ENCODE results near the gene LITAFD.
"Not testable (repeated sequence)": the region's sequence is repeated elsewhere in the genome, so short reads cannot be mapped to it uniquely, and the experiment has no call there.

The LITAFD gene

GRCh38 chr16:8894736-8895334 lies 12.7 kb downstream of the LITAFD start:
- DNase-seq = no peak

DNA sequence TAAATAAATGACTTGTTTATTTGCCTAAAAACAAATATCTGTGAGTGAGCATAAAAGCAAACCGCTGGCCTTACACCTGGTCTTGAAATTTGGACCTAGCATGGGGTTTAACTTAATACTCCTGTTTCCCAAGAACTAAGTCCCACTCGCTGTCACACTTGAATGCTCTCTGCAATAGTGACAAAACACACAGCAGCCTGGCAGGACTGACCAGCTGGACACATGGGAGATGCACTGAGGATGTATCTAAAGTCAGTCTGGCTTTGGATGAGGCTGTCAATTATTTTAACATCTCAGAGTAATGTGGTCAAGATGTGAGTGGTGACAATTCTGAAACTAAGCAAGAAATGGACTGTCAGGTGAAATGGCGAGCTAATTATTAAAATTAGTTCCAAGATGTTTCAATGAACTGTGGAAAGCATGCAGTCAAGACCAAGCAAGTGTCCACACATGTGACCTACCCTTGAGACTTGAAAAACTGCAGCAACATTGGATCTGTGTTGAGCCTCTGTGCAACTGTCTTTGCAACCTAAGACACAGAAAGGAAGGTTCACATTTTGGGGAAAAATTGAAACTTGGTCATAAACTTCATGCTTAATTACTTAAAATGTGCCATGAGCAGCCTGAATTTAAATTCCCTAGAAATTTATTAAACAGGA lies 16.6 kb downstream of the LITAFD start:
- no peak for DNase-seq

DNA sequence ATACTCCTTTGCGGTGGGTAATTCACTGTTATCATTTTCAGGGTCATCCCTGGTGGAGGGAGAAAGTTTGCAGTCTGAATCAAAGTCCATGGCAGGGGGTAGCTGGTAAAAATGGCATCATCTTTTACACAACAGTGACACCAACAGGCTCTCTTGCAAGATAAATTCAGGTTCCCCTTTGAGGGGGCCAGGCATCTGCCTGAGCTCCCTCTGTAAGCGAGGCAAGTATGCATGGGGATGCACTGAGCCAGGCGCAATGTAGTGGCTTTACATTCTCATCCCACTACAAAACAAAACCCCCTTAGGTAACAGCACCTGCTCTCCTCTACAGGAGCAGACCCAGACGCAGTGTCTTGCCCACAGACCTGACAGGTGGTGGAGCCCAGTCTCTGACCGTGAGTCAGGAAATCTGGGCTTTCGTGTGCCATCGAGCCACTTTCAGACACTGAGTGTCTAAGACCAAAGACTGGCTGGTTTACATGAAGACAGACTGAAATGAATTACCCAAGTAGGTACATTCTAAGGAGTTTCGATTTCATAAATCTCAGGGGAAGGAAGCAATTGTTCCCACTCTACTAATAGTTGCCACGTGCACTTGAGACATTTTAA lies 17.7 kb downstream of the LITAFD start:
- no peak for DNase-seq

- DNase-seq = no peak
These were observed 18.2 kb downstream of the LITAFD start for GRCh38 chr16:8900343-8900742.

DNA sequence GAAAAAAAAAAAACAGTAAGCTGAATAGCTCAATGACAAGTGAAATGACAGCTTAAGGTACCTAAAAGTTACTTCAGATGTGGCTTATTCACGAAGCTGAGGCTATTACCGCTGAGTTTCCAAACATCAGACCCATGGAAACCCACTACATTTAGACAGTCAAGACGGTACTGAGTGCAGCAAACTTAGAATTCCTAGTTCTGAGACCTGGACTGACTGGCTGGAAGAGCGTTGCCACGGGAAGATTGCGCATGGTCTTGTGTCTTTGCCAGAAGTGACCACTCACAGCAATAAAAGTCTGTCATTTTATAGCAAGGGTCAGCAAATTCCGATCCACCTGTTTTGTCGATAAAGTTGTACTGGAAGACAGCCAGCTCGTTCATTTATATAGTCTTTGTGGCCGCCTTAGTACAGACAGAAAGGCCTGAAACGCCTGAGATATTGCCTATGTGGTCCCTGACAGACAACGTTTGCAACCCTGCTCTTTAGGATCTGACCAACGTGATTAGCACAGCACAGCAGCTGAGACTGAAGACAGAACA lies 19.2 kb downstream of the LITAFD start:
- no peak for DNase-seq

DNA sequence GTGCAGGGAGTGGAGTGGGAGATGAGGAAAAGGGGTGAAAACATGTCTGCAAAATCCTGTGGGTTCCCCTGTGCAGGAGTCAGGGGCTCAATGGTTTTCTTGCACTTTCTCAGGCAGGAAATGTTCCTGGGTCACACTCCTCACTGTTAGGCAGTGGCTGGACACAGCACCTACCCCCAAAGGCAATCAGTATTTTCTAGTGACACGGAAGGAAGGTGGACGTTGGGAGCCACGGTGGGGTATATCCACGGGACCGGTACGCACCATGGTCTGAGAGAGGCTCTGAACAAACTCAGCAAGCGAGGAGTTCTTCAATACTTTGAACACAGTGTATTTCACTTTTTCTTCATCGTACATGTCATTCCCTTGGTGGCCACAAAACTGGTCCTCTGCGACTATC lies 20.9 kb downstream of the LITAFD start:
- no peak for DNase-seq

DNA sequence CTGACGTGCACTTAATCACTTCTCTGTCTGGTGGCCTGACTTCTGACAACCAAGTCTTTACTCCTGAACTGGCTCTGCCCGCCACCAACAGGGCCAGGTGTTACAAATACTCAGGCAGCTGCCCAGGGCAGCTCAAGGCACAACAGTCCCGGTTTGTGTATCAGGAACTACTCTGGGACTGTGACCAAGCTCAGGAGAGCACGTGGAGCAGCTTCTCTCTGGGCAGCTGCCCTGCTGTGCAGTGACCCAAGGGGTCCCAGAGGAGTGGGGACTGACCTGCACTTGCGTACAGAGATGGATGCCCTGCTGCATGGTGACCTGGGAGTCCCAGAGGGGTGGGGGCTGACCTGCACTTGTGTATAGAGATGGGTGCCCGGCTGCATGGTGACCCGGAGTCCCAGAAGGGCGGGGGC lies 21.9 kb downstream of the LITAFD start:
- DNase-seq = no peak

GRCh38 chr16:8905168-8905762 lies 23.1 kb downstream of the LITAFD start:
- no peak for DNase-seq

- DNase-seq = no peak
These were observed 23.8 kb downstream of the LITAFD start for GRCh38 chr16:8905795-8906591.

GRCh38 chr16:8907096-8907495 lies 24.9 kb downstream of the LITAFD start:
- DNase-seq = no peak

DNA sequence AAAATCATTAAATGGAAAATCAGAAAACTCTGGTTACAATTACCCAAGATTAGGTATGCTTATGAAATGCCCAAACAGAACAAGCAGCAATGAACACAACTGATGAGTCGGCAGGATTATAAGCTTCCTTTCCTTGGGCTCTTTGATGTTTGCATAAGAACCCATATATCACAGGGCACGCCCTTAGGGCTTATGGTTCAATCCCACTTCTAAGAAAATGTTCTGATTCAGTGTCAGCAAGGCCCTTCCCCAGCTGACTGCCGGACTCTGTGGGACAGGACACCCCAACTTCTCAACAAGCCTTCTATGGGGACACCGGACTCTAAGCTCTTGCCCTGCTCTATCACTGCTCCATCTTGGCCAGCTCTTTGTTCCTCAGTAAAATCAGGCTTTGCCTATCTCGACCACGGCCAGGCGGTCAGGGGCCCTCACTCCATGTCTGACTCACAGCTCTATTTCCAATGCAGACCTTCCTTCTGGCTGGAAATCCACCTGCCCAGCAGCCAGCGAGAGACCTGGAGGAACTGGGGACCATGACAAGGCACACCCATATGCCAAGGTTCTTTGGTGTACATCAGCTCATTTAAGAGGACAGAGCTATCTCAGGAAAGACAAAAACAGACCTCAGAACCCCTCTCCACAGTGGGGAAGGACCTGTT lies 26.8 kb downstream of the LITAFD start:
- no peak for DNase-seq

- no peak for DNase-seq
These were observed 28.7 kb downstream of the LITAFD start for GRCh38 chr16:8910811-8911210.

DNA sequence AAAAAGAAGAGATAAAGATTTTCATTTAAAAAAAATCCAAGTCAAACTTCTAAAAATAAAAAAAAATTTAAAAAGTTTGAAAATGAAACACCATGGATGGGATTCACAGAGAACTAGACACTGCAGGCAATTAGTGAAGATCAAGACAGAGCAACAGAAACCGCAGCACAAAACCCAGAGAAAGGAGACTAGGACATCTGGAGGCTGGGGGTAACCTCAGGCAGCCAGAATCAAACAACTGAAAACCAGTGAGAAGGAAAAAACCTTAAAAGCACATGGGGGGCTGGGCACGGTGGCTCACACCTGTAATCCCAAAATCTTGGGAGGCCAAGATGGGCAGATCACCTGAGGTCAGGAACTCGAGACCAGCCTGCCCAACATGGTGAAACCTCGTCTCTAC lies 30.6 kb downstream of the LITAFD start:
- no peak for DNase-seq

DNA sequence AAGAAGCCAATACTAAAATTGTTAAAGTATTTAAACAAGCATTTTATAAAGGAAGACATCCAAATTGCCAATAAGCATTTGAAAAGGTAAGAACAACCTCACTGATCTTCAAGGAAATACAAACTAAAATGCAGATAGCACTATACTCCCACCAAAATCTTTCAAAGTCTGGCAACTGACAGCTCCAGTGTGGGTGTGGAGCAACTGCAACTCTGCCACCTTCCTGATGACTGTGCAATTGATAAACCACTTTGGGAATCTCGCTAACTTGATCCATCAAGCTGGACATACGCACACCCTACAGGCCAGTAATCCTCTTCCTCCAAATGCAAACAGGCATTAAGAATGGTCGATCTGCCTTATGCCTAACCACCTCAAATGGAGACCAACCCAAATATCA lies 31.9 kb downstream of the LITAFD start:
- DNase-seq = no peak

GRCh38 chr16:8915722-8916301 lies 33.7 kb downstream of the LITAFD start:
- no peak for DNase-seq

- DNase-seq = no peak
These were observed 34.5 kb downstream of the LITAFD start for GRCh38 chr16:8916541-8917225.

- not testable (repeated sequence) for DNase-seq
These were observed 35.2 kb downstream of the LITAFD start for GRCh38 chr16:8917336-8917735.

DNA sequence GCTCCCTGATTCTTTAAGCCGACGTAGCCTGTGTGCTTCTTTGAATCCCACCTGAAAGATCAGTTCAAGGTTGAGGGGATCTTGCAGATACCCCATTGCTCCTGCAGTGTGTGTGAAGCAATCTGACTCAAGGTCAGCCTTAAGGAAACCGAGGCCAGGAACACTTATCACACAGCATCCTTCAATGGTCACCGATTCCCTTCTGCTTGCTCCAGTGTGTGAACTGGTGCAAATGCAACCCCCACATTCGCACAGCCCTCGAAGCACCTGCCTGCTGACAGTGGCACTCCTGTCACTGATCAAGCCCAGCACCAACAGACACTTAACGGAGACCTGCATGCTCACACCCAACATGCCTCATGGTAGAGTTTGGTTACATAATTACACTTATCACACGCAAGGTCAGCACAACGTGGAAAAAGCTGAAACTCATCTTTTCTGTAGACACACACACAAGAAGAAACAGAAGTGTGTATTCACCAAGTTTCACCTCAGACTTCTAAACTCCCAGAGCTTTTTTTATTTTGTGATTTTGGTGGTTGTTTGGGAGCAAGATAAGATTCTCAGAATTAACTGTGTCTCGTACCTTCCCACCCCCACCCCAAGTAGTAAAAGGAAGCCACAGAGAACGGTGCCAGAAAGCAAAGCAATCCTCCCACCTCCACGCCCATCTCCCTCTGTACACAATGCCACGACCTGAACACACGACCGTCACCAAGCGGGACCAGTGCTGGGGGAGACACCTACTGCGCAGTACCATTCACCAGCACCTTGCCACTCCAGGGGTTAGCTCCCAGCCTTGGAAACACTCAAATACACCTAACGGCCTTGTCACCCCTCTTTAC lies 37.2 kb downstream of the LITAFD start:
- no peak for DNase-seq

DNA sequence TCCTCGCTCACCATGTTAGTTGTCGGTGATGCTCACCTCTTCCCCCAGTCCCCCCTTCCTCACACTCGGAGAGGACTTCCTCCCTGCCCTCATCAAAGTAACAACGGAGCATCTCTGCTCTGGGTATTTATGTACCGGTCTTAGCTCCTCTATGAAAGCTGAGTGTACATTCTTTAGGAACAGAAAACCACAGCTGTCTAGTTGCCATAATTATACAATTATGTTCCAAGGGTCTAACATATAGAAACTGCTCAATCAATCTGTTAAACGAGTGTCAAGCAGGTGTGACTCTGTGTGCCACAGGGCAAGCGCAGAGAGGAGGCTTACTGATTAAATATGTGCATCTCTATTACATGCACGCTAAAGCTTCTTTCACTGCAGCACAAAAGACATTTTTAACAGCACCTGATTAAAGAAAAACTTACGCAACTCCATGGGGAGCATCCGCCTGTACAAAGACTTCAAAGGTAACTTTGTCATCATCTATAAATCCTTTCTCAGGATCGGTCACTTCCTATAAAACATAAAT lies 37.8 kb downstream of the LITAFD start:
- DNase-seq = peak; percentile 65

- DNase-seq = no peak
These were observed 38.6 kb downstream of the LITAFD start for GRCh38 chr16:8920645-8921346.
